Epithelial cell of proximal tubule (primary cell): Measurements from ENCODE around the gene TMEM151A. TPM values are rescaled to one million over a fixed set of nuclear protein-coding genes. Genes with fewer than 3 reads are reported as not detected.
A peak's percentile ranks its signal among the peaks of the same experiment; 100 is the strongest.

Experiments
- DNase-seq: peaks from one replicate; pipeline ENCODE4 v3.0.0-alpha.2; 2011; ENCODE audit warnings: low read depth
- H3K4me3 ChIP-seq: 2 replicates; pipeline ENCODE4 v1.5.1; 2011; ENCODE audit warnings: low read depth, mild to moderate bottlenecking, low read length
- CTCF ChIP-seq: conservative IDR thresholded peaks from 2 replicates; pipeline ENCODE4 v1.5.1; 2012; ENCODE audit warnings: low read depth, mild to moderate bottlenecking, low read length
- total RNA-seq: library from RNA; depleted of rRNA; stranded (reverse); fragments of >200 nt; gene quantifications from 2 replicates; pipeline ENCODE4 v1.2.3, GENCODE V29; 2015

Gene TMEM151A
- total RNA-seq = 0.58 TPM in 1 of 2 replicates, not detected in the other

- DNase-seq = no peak
- TF ChIP-seq CTCF = no peak
- peak within 1 kb of the TSS; percentile 36 for H3K4me3 ChIP-seq
Measured at GRCh38 chr11:66291706-66292542, at the start of gene TMEM151A. Gene TMEM151A, plus strand, starts transcription at chr11:66291894. Its CDS starts 120 bp downstream, at chr11:66292014.

- no peak overlapping the region for H3K4me3 ChIP-seq
- no peak for TF ChIP-seq CTCF
- no peak for DNase-seq
Measured at GRCh38 chr11:66242095-66242765, 49.5 kb upstream of the TMEM151A start.

GRCh38 chr11:66243782-66244535, 47.7 kb upstream of the TMEM151A start:
- TF ChIP-seq CTCF = no peak
- DNase-seq = no peak
- no peak overlapping the region for H3K4me3 ChIP-seq

GRCh38 chr11:66247295-66247694, 44.4 kb upstream of the TMEM151A start:
- no peak overlapping the region for H3K4me3 ChIP-seq
- no peak for DNase-seq
- no peak for TF ChIP-seq CTCF

- no peak for TF ChIP-seq CTCF
- no peak overlapping the region for H3K4me3 ChIP-seq
- no peak for DNase-seq
Measured at GRCh38 chr11:66247801-66248200, 43.9 kb upstream of the TMEM151A start.

- no peak for TF ChIP-seq CTCF
- no peak for DNase-seq
- no peak overlapping the region for H3K4me3 ChIP-seq
Measured at GRCh38 chr11:66248903-66249302, 42.8 kb upstream of the TMEM151A start.
